H1 (cell line): ENCODE results near the gene RPS6KA4. TPM values are rescaled to one million over a fixed set of nuclear protein-coding genes. Genes with fewer than 3 reads are reported as not detected.

Experiments
- CTCF ChIA-PET: fragments of 300-600 bp; sonication (Branson Sonifier 250); formaldehyde crosslinking; loops from one replicate; lab custom pipeline; 2021; ENCODE audit not compliant: partially characterized antibody; lab: Charles Lee
- POLR2A ChIA-PET: fragments of 300-600 bp; sonication (Branson Sonifier 250); formaldehyde crosslinking; loops from one replicate; lab custom pipeline; 2021; ENCODE audit warnings: inconsistent platforms; ENCODE audit not compliant: partially characterized antibody; lab: Charles Lee
- DNase-seq, 2 experiments: peaks; one replicate each; pipeline versions ENCODE4 v3.0.0 to v3.0.0-alpha.2; 2010 to 2022; ENCODE audit warnings: low spot score in 2 of 2, low read depth in 1 of 2, mixed read lengths in 1 of 2
- FAIRE-seq: peaks from 2 replicates; lab custom pipeline; 2011; peaks lifted over from hg19 to GRCh38; lab: Jason Lieb, UNC
- H2AFZ ChIP-seq: 2 replicates; pipeline ENCODE4 v1.8.1; 2012; ENCODE audit warnings: low read length, inconsistent platforms
- H2AK5ac ChIP-seq: 2 replicates; pipeline ENCODE4 v1.6.1; 2013; ENCODE audit warnings: low read depth, low read length
- H2BK120ac ChIP-seq: replicated peaks from 2 replicates; pipeline ENCODE3; 2013; ENCODE audit warnings: low read depth, low read length, inconsistent platforms
- H2BK12ac ChIP-seq: 2 replicates; pipeline ENCODE4 v1.6.1; 2013; ENCODE audit warnings: low read depth, low read length
- H2BK15ac ChIP-seq: 2 replicates; pipeline ENCODE4 v1.6.1; 2013; ENCODE audit warnings: low read length
- H2BK20ac ChIP-seq: 2 replicates; pipeline ENCODE4 v1.6.1; 2013; ENCODE audit warnings: low read length
- H2BK5ac ChIP-seq: 2 replicates; pipeline ENCODE4 v1.6.1; 2013; ENCODE audit warnings: low read depth, low read length
- H3K14ac ChIP-seq: 2 replicates; pipeline ENCODE4 v1.6.1; 2013; ENCODE audit warnings: inconsistent platforms; ENCODE audit not compliant: insufficient read length
- H3K18ac ChIP-seq: 2 replicates; pipeline ENCODE4 v1.6.1; 2013; ENCODE audit warnings: low read length; ENCODE audit errors: extremely low read depth
- H3K23ac ChIP-seq: 2 replicates; pipeline ENCODE4 v1.6.1; 2013; ENCODE audit warnings: inconsistent platforms; ENCODE audit not compliant: insufficient read length
- H3K23me2 ChIP-seq: 2 replicates; pipeline ENCODE4 v1.6.1; 2013; ENCODE audit warnings: low read depth, low read length
- H3K27ac ChIP-seq: 2 replicates; pipeline ENCODE4 v1.6.1; 2011; ENCODE audit warnings: low read depth, low read length, inconsistent platforms
- H3K27me3 ChIP-seq, 4 experiments: replicated peaks in 1 of 4; 1 replicate in 1 of 4; 2 replicates in 3 of 4; pipeline versions ENCODE4 v1.6.1 to v1.8.1; 2011 to 2013; ENCODE audit warnings: low read length in 3 of 4, mild to moderate bottlenecking in 3 of 4, inconsistent platforms in 2 of 4, mixed read lengths in 2 of 4, moderate library complexity in 1 of 4; ENCODE audit not compliant: control insufficient read depth in 3 of 4, insufficient read depth in 3 of 4; ENCODE audit errors: extremely low read depth in 1 of 4
- H3K36me3 ChIP-seq, 4 experiments: 2 replicates each; pipeline versions ENCODE4 v1.6.1 to v1.8.1; 2011 to 2013; ENCODE audit warnings: mild to moderate bottlenecking in 4 of 4, low read length in 3 of 4, moderate library complexity in 2 of 4, control low read depth in 1 of 4, inconsistent platforms in 1 of 4; ENCODE audit not compliant: insufficient read depth in 4 of 4, control insufficient read depth in 2 of 4
- H3K4ac ChIP-seq: replicated peaks from 2 replicates; pipeline ENCODE3; 2013; ENCODE audit warnings: low read length, low read depth, mixed read lengths, inconsistent platforms; ENCODE audit not compliant: insufficient read length
- H3K4me1 ChIP-seq, 4 experiments: replicated peaks in 1 of 4; 1 replicate in 1 of 4; 2 replicates in 3 of 4; pipeline versions ENCODE4 v1.6.1 to v1.8.1; 2011 to 2013; ENCODE audit warnings: low read length in 3 of 4, inconsistent platforms in 2 of 4, mixed read lengths in 1 of 4; ENCODE audit not compliant: insufficient read depth in 4 of 4, control insufficient read depth in 3 of 4
- H3K4me2 ChIP-seq, 2 experiments: 2 replicates each; pipeline versions ENCODE4 v1.6.1 to v1.8.1; 2011 to 2013; ENCODE audit warnings: low read depth in 2 of 2, low read length in 2 of 2, control low read depth in 1 of 2, inconsistent platforms in 1 of 2, mild to moderate bottlenecking in 1 of 2; ENCODE audit not compliant: insufficient read depth in 1 of 2
- H3K4me3 ChIP-seq, 4 experiments: fragments of 200-600, 300-600 bp in 1 of 4; sonication (generic), shearing (Covaris generic), sonication (Bioruptor Twin) in 1 of 4; 2 replicates each; pipeline versions ENCODE4 v1.5.1 to v1.8.1; 2011 to 2016; ENCODE audit warnings: low read length in 4 of 4, low read depth in 3 of 4, control low read depth in 2 of 4, inconsistent platforms in 2 of 4, mild to moderate bottlenecking in 2 of 4, mixed read lengths in 1 of 4, moderate library complexity in 1 of 4; ENCODE audit not compliant: insufficient read depth in 2 of 4; ENCODE audit errors: extremely low read depth in 1 of 4
- H3K56ac ChIP-seq: replicated peaks from 2 replicates; pipeline ENCODE3; 2013; ENCODE audit warnings: low read depth, mild to moderate bottlenecking, mixed read lengths, low read length, inconsistent platforms; ENCODE audit not compliant: insufficient read length
- H3K79me1 ChIP-seq: 2 replicates; pipeline ENCODE4 v1.6.1; 2013; ENCODE audit warnings: low read depth, low read length, control low read depth
- H3K79me2 ChIP-seq, 2 experiments: 2 replicates each; pipeline versions ENCODE4 v1.6.1 to v1.8.1; 2012 to 2013; ENCODE audit warnings: low read length in 2 of 2, mild to moderate bottlenecking in 2 of 2, inconsistent platforms in 1 of 2; ENCODE audit not compliant: insufficient read depth in 2 of 2, control insufficient read depth in 1 of 2
- H3K9ac ChIP-seq, 4 experiments: replicated peaks in 1 of 4; 1 replicate in 1 of 4; 2 replicates in 3 of 4; pipeline versions ENCODE4 v1.6.1 to v1.8.1; 2011 to 2013; ENCODE audit warnings: low read depth in 3 of 4, low read length in 3 of 4, control low read depth in 2 of 4, mild to moderate bottlenecking in 2 of 4, moderate library complexity in 2 of 4, inconsistent platforms in 1 of 4; ENCODE audit errors: extremely low read depth in 1 of 4
- H3K9me3 ChIP-seq, 2 experiments: 2 replicates each; pipeline versions ENCODE4 v1.6.1 to v1.8.1; 2012 to 2013; ENCODE audit warnings: mild to moderate bottlenecking in 2 of 2, moderate library complexity in 2 of 2, control low read depth in 1 of 2, inconsistent platforms in 1 of 2, low read depth in 1 of 2, low read length in 1 of 2, mixed read lengths in 1 of 2; ENCODE audit not compliant: insufficient read depth in 2 of 2
- H4K20me1 ChIP-seq, 2 experiments: replicated peaks in 1 of 2; 2 replicates each; pipeline versions ENCODE3 to v1.8.1; 2011 to 2013; ENCODE audit warnings: inconsistent platforms in 2 of 2, low read length in 2 of 2, mild to moderate bottlenecking in 1 of 2; ENCODE audit not compliant: insufficient read depth in 2 of 2, control insufficient read depth in 1 of 2
- H4K5ac ChIP-seq: 2 replicates; pipeline ENCODE4 v1.6.1; 2013; ENCODE audit warnings: low read length, low read depth, mixed read lengths, inconsistent platforms; ENCODE audit not compliant: insufficient read length
- H4K8ac ChIP-seq: 2 replicates; pipeline ENCODE4 v1.8.0; 2013; ENCODE audit warnings: mild to moderate bottlenecking, moderate library complexity, low read length, inconsistent platforms; ENCODE audit not compliant: insufficient read depth; ENCODE audit errors: extremely low read depth
- H4K91ac ChIP-seq: replicated peaks from 2 replicates; pipeline ENCODE3; 2013; ENCODE audit warnings: low read length, mixed read lengths, inconsistent platforms; ENCODE audit not compliant: insufficient read length
- CTCF ChIP-seq, 3 experiments: IDR thresholded peaks; 1 replicate in 2 of 3; 2 replicates in 1 of 3; pipeline versions ENCODE4 v1.5.1 to v1.6.1; 2011; ENCODE audit warnings: low read length in 3 of 3, mild to moderate bottlenecking in 3 of 3, inconsistent platforms in 2 of 3, low read depth in 1 of 3, moderate library complexity in 1 of 3; ENCODE audit not compliant: insufficient read depth in 1 of 3; ENCODE audit errors: control extremely low read depth in 1 of 3
- E2F6 ChIP-seq: IDR thresholded peaks from 2 replicates; pipeline ENCODE4 v1.6.1; 2012; ENCODE audit warnings: inconsistent platforms
- FOSL1 ChIP-seq: IDR thresholded peaks from 2 replicates; pipeline ENCODE4 v1.6.1; 2011; ENCODE audit warnings: mild to moderate bottlenecking, low read depth, low read length, moderate library complexity; ENCODE audit not compliant: insufficient read depth
- HDAC6 ChIP-seq: IDR thresholded peaks from one replicate; pipeline ENCODE4 v1.7.1; 2012; ENCODE audit warnings: low read depth, mild to moderate bottlenecking, inconsistent platforms, low read length, moderate library complexity
- RAD21 ChIP-seq, 2 experiments: IDR thresholded peaks in 1 of 2; conservative IDR thresholded peaks in 1 of 2; 2 replicates each; pipeline ENCODE4 v1.6.1; 2011; ENCODE audit warnings: low read depth in 2 of 2, low read length in 2 of 2, improper control_type of control experiment in 1 of 2, inconsistent platforms in 1 of 2, mild to moderate bottlenecking in 1 of 2, moderate library complexity in 1 of 2
- SAP30 ChIP-seq: fragments of 300-600 bp; sonication (generic); IDR thresholded peaks from 2 replicates; pipeline ENCODE4 v1.7.1; 2012; ENCODE audit warnings: low read length, moderate library complexity, mild to moderate bottlenecking, inconsistent platforms; ENCODE audit not compliant: insufficient read depth, insufficient replicate concordance
- TAF1 ChIP-seq: IDR thresholded peaks from 2 replicates; pipeline ENCODE4 v1.6.1; 2011; ENCODE audit warnings: mild to moderate bottlenecking, low read depth, low read length
- TEAD4 ChIP-seq: IDR thresholded peaks from 2 replicates; pipeline ENCODE4 v1.6.1; 2012; ENCODE audit warnings: low read depth, low read length, inconsistent platforms, mixed read lengths
- WGBS, 2 experiments: shearing (Covaris generic) in 1 of 2; methylation state at CpG; one replicate each; pipeline versions ENCODE4 v1.1.6 to v1.1.7; 2013 to 2015; ENCODE audit warnings: low lambda C conversion rate in 2 of 2, mixed read lengths in 2 of 2, inconsistent platforms in 1 of 2, low coverage in 1 of 2, missing lambda C conversion rate in 1 of 2; ENCODE audit not compliant: insufficient replicate concordance in 2 of 2, insufficient coverage in 1 of 2, insufficient read length in 1 of 2; ENCODE audit errors: extremely low coverage in 1 of 2, missing lambda C conversion rate in 1 of 2; 5-methylcytosine and 5-hydroxymethylcytosine counted together
- polyA plus RNA-seq, 7 experiments: library from polyadenylated mRNA; depleted of rRNA in 3 of 7; stranded (reverse) in 5 of 7; unstranded in 2 of 7; fragments of >200 nt in 5 of 7; fragments of 200-250 nt in 2 of 7; gene quantifications; 1 replicate in 5 of 7; 2 replicates in 1 of 7; 4 replicates in 1 of 7; pipeline versions ENCODE4 v1.2.1 to v1.2.3, GENCODE V29; 2011 to 2013; ENCODE audit warnings: missing spikeins in 2 of 7, mixed read lengths in 2 of 7
- total RNA-seq: library from RNA; stranded (reverse); fragmentation: NEBNext Ultra II Directional; extraction: Animal tissue kit (Norgen Biotek cat#: 25700); gene quantifications from 2 replicates; pipeline ENCODE4 v1.2.1, GENCODE V29; 2021

Gene RPS6KA4
- total and polyA plus RNA-seq, 2 of the 8 experiments (the other 6 are each of a cell fraction or from before 2014, with no cell fraction given) = 8.2 to 12.6 TPM

- H3K4ac ChIP-seq = no peak overlapping the region
- ChIA-PET POLR2A (interaction anchor here (1.9 to 2.1 kb wide), 2 partner anchors 9 to 23 kb away, joined by 6 read pairs; no protein-coding TSS in a partner anchor), CTCF (interaction anchor here (0.7 to 3.2 kb wide), 5 partner anchors 11 to 231 kb away, joined by 3 to 16 read pairs (median 3); no protein-coding TSS in a partner anchor)
- H2BK5ac ChIP-seq = no peak overlapping the region
- DNase-seq = no peak
- H4K20me1 ChIP-seq = no peaks in the 10 kb centered on the region
- H4K8ac ChIP-seq = no peak overlapping the region
- FAIRE-seq = no peak
- H3K9ac ChIP-seq = no peak overlapping the region
- no peaks in the 10 kb centered on the region for H3K79me1 ChIP-seq
- H3K4me1 ChIP-seq = peaks cover 3 to 7% (median 4%) of the 10 kb centered on the region in 4 experiments; a peak in 5 of 7 replicates
- no peak overlapping the region for H3K18ac ChIP-seq
- H3K56ac ChIP-seq = no peak overlapping the region
- H3K14ac ChIP-seq = no peak overlapping the region
- H4K5ac ChIP-seq = no peak overlapping the region
- H2BK20ac ChIP-seq = no peak overlapping the region
- no peak overlapping the region for H2AK5ac ChIP-seq
- H3K23me2 ChIP-seq = no peaks in the 10 kb centered on the region
- H2BK15ac ChIP-seq = no peak overlapping the region
- H3K4me2 ChIP-seq = no peak overlapping the region
- H3K27me3 ChIP-seq = peaks cover 0 to 3% (median under 1%) of the 10 kb centered on the region in 4 experiments; a peak in 3 of 7 replicates
- no peak overlapping the region for H3K27ac ChIP-seq
- no peak overlapping the region for H3K4me3 ChIP-seq
- no peak overlapping the region for H2BK12ac ChIP-seq
- no peak overlapping the region for H2AFZ ChIP-seq
- H4K91ac ChIP-seq = no peak overlapping the region
- no peaks in the 10 kb centered on the region for H3K9me3 ChIP-seq
- H3K79me2 ChIP-seq = no peaks in the 10 kb centered on the region
- no peak overlapping the region for H2BK120ac ChIP-seq
- H3K36me3 ChIP-seq = no peaks in the 10 kb centered on the region
- no peak overlapping the region for H3K23ac ChIP-seq
- 90% methylated on average over 11 of the region's 11 CpGs; no CpG with 5 or more reads in 1 of the 2 experiments for WGBS, 2 experiments
- TF ChIP-seq TEAD4 = no peak
- TF ChIP-seq CTCF (IDR thresholded peaks at IDR 0.05; ENCODE audit: control extremely low read depth in 1 of 3, insufficient read depth in 1 of 3, low read depth in 1 of 3, low read length in 3 of 3) = no peak
- TF ChIP-seq RAD21 (IDR thresholded peaks at IDR 0.05 in 1 of 2, conservative IDR thresholded peaks at IDR 0.05 in 1 of 2; ENCODE audit: low read depth in 2 of 2, low read length in 2 of 2) = no peak
- TF ChIP-seq E2F6 = no peak
- TF ChIP-seq FOSL1 = no peak
- TF ChIP-seq HDAC6 = no peak
- no peak for TF ChIP-seq TAF1
- TF ChIP-seq SAP30 = no peak
Measured at GRCh38 chr11:64419257-64419790, 60.4 kb downstream of the RPS6KA4 start.
